Measurements from ENCODE around the gene RPL28. TPM values are rescaled to one million over a fixed set of nuclear protein-coding genes. Genes with fewer than 3 reads are reported as not detected.
"Not testable (repeated sequence)": the region's sequence is repeated elsewhere in the genome, so short reads cannot be mapped to it uniquely, and the experiment has no call there.

RPL28 gene
- total and polyA plus RNA-seq, 2 of the 4 experiments (the other 2 are of a cell fraction) = 386 to 1,693 TPM

DNA sequence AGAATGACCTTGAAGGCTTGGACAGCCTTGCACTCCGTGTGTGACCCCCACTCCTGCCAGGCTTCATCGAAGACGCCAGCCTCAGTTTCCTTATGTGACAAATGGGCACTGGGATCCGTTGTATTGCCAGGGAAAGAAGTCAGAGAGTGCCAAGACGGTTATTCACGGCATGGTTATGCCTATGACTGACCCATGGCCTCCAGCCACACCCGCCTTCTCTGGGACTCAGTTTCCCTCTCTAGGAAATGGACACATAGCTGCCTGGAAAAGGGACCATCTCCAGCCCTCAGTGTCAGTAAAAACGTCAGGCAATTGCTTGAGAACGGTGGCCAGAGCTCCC lies 22.8 kb downstream of the RPL28 start:
- H3K56ac ChIP-seq (ENCODE audit: extremely low read depth, insufficient read depth, low read length) = peak overlapping the region; percentile 95
- H3K4ac ChIP-seq (ENCODE audit: low read depth, low read length) = peak overlapping the region; percentile 100
- H3K9ac ChIP-seq (ENCODE audit: low read depth, low read length) = peak overlapping the region; percentile 63
- peak overlapping the region; percentile 41 for H3K4me3 ChIP-seq (ENCODE audit: insufficient read depth, low read depth, low read length)
- H3K4me1 ChIP-seq (ENCODE audit: control insufficient read depth, insufficient read depth, low read length) = peaks cover 17% of the 10 kb centered on the region
- ChIA-PET POLR2A (ENCODE audit: unreplicated experiment) (no interaction called here), CTCF (no interaction called here)
- TF ChIP-seq RCOR1 (IDR thresholded peaks at IDR 0.05; ENCODE audit: insufficient replicate concordance, low read length) = no peak
- H3K23ac ChIP-seq (ENCODE audit: low read depth, low read length) = peak overlapping the region; percentile 96
- dilution Hi-C loops (cut with HindIII; ENCODE audit: low sequenced_read_pairs, unreplicated experiment) (no loop called here), intact Hi-C loops (cut with micrococcal nuclease) (loop anchor here (5.0 kb wide), 1 partner anchor 94 kb away; no protein-coding TSS in a partner anchor), in situ Hi-C loops (cut with MboI; ENCODE audit: low sequenced_read_pairs) (no loop called here)
- H3K14ac ChIP-seq (replicated peaks; ENCODE audit: low read depth, low read length) = peak overlapping the region; percentile 99
- H2BK15ac ChIP-seq (ENCODE audit: low read depth, low read length) = peak overlapping the region; percentile 100
- WGBS, 2 experiments (ENCODE audit: extremely low coverage in 2 of 2, insufficient read length in 1 of 2) = 74% methylated on average over 5 of the region's 9 CpGs; no CpG with 5 or more reads in 1 of the 2 experiments
- H3K27ac ChIP-seq (ENCODE audit: insufficient read depth, low read length) = peak overlapping the region; percentile 94
- no peaks in the 10 kb centered on the region for H3K9me3 ChIP-seq (ENCODE audit: control insufficient read depth, insufficient read depth, low read length)
- H3K9me1 ChIP-seq (ENCODE audit: insufficient read depth, low read length) = peaks cover 19% of the 10 kb centered on the region
- no peak for DNase-seq
- H3K4me2 ChIP-seq (ENCODE audit: low read depth, low read length) = peak overlapping the region; percentile 87
- peak overlapping the region; percentile 83 for H2BK20ac ChIP-seq (ENCODE audit: low read depth, low read length)
- peak overlapping the region; percentile 100 for H4K8ac ChIP-seq (ENCODE audit: low read depth in 2 of 2, low read length in 2 of 2)
- peak overlapping the region; percentile 99 for H4K5ac ChIP-seq (ENCODE audit: low read depth, low read length)
- peak overlapping the region; percentile 100 for H2AK9ac ChIP-seq (replicated peaks; ENCODE audit: low read depth, low read length, poor library complexity)
- BruUV-seq (replicated peaks) = no TSS peak
- peak overlapping the region; percentile 96 for H3K18ac ChIP-seq (ENCODE audit: low read depth, low read length)
- peak overlapping the region; percentile 99 for H2AK5ac ChIP-seq (ENCODE audit: low read depth, low read length)
- H2BK5ac ChIP-seq (ENCODE audit: low read depth, low read length, poor library complexity, severe bottlenecking) = peak overlapping the region; percentile 94
- peak overlapping the region; percentile 100 for H4K91ac ChIP-seq (ENCODE audit: insufficient read depth, low read depth, low read length)
- H3K27me3 ChIP-seq (ENCODE audit: control insufficient read depth, insufficient read depth, low read length) = no peaks in the 10 kb centered on the region
- peaks cover 0 to 27% of the 10 kb centered on the region in 2 experiments; a peak in 2 of 4 replicates for H3K79me1 ChIP-seq (ENCODE audit: low read depth in 1 of 2, low read length in 2 of 2)
- no peak for ATAC-seq (ENCODE audit: low read depth)
- peaks cover 17% of the 10 kb centered on the region for H3K36me3 ChIP-seq (ENCODE audit: control insufficient read depth, insufficient read depth, low read length)
- peaks cover 32% of the 10 kb centered on the region for H4K20me1 ChIP-seq (ENCODE audit: insufficient read depth, low read length)
- H2AFZ ChIP-seq (replicated peaks; ENCODE audit: low read length, poor library complexity) = peak overlapping the region; percentile 96
- peak overlapping the region; percentile 98 for H2BK120ac ChIP-seq (ENCODE audit: low read depth, low read length)

DNA sequence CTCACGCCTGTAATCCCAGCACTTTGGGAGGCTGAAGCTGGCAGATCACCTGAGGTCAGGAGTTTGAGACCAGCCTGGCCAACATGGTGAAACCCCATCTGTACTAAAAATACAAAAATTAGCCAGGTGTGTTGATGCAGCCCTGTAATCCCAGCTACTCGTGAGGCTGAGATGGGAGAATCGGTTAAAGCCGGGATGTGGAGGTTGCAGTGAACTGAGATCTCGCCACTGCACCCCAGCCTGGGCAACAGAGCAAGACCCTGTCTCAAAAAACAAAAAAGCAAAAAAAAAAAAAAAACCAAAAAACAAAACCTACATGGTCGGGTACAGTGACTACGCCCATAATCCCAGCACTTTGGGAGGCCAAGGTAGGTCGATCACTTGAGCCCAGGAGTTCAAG lies 23.4 kb downstream of the RPL28 start:
- Histone ChIP-seq H3K4me1 (ENCODE audit: control insufficient read depth, insufficient read depth, low read length) (peaks cover 17% of the 10 kb centered on the region), H2BK20ac (ENCODE audit: low read depth, low read length) (0 out of 2 replicates have a peak overlapping the region, but pooled peaks have one; percentile 83), H2AK5ac (ENCODE audit: low read depth, low read length) (peak overlapping the region; percentile 99; the same call in 1 of the 2 replicates), H3K79me1 (ENCODE audit: low read depth in 1 of 2, low read length in 2 of 2) (peaks cover 0 to 22% of the 10 kb centered on the region in 2 experiments; a peak in 2 of 4 replicates), H3K9me1 (ENCODE audit: insufficient read depth, low read length) (peaks cover 19% of the 10 kb centered on the region), H4K5ac (ENCODE audit: low read depth, low read length) (peak overlapping the region; percentile 99; the same call in 1 of the 2 replicates), H4K8ac (ENCODE audit: low read depth in 2 of 2, low read length in 2 of 2) (peak overlapping the region; percentile 100; a peak in 2 of 4 replicates), H4K91ac (ENCODE audit: insufficient read depth, low read depth, low read length) (0 out of 2 replicates have a peak overlapping the region, but pooled peaks have one; percentile 100), H4K20me1 (ENCODE audit: insufficient read depth, low read length) (peaks cover 27% of the 10 kb centered on the region), H3K4ac (ENCODE audit: low read depth, low read length) (peak overlapping the region; percentile 100; the same call in 1 of the 2 replicates), H2BK120ac (ENCODE audit: low read depth, low read length) (peak overlapping the region; percentile 98; the same call in 1 of the 2 replicates), H3K36me3 (ENCODE audit: control insufficient read depth, insufficient read depth, low read length) (peaks cover 14% of the 10 kb centered on the region)
- dilution Hi-C loops (cut with HindIII; ENCODE audit: low sequenced_read_pairs, unreplicated experiment); H3K23ac ChIP-seq (ENCODE audit: low read depth, low read length); H2AFZ ChIP-seq (replicated peaks; ENCODE audit: low read length, poor library complexity); BruUV-seq (replicated peaks); H3K4me2 ChIP-seq (ENCODE audit: low read depth, low read length); ATAC-seq (ENCODE audit: low read depth); H3K9me3 ChIP-seq (ENCODE audit: control insufficient read depth, insufficient read depth, low read length); H3K18ac ChIP-seq (ENCODE audit: low read depth, low read length); H3K56ac ChIP-seq (ENCODE audit: extremely low read depth, insufficient read depth, low read length); H2BK5ac ChIP-seq (ENCODE audit: low read depth, low read length, poor library complexity, severe bottlenecking); H3K9ac ChIP-seq (ENCODE audit: low read depth, low read length); in situ Hi-C loops (cut with MboI; ENCODE audit: low sequenced_read_pairs); H3K27ac ChIP-seq (ENCODE audit: insufficient read depth, low read length); H3K14ac ChIP-seq (replicated peaks; ENCODE audit: low read depth, low read length); H3K4me3 ChIP-seq (ENCODE audit: insufficient read depth, low read depth, low read length); POLR2A ChIA-PET (ENCODE audit: unreplicated experiment); DNase-seq; H2BK15ac ChIP-seq (ENCODE audit: low read depth, low read length); H2AK9ac ChIP-seq (replicated peaks; ENCODE audit: low read depth, low read length, poor library complexity); H3K27me3 ChIP-seq (ENCODE audit: control insufficient read depth, insufficient read depth, low read length): not testable (repeated sequence)
- CTCF ChIA-PET = interaction anchor here (0.6 kb wide), 1 partner anchor 177 kb away, joined by 3 read pairs; no protein-coding TSS in a partner anchor
- intact Hi-C loops (cut with micrococcal nuclease) = loop anchor here (5.0 kb wide), 1 partner anchor 93 kb away; no protein-coding TSS in a partner anchor
- no CpG with 5 or more reads among the region's 8 CpGs for WGBS, 2 experiments (ENCODE audit: extremely low coverage in 2 of 2, insufficient read length in 1 of 2)

Data from IMR-90 (cell line).